Measurements from ENCODE around the gene DNAH12.
"Not testable (repeated sequence)": the region's sequence is repeated elsewhere in the genome, so short reads cannot be mapped to it uniquely, and the experiment has no call there.

The DNAH12 gene

GRCh38 chr3:57397175-57398026 is 146.7 kb downstream of the DNAH12 start:
- DNase-seq = peak; percentile 41 to 45

DNA sequence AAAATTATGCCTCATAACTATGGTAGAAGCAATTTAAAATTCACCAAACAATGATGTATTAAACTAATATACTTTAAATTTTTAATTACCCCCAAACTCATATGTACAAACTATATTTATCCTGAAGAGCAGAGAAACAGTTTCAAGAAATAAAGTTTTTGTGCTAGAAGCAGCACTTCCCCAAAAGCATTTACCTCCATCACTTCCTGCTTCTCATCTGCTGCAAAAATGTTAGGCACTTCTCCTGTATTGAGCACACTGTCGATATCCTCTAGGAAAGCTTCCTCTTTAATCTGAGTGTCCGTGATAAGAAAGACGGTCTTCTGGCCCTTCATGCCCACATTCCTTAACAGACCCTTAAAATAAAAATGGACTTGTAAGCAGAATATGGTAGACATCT is 150.2 kb downstream of the DNAH12 start:
- DNase-seq = no peak

GRCh38 chr3:57391767-57392166 is 152.4 kb downstream of the DNAH12 start:
- DNase-seq = no peak

GRCh38 chr3:57389271-57389670 is 154.9 kb downstream of the DNAH12 start:
- no peak for DNase-seq

GRCh38 chr3:57386307-57386706 is 157.8 kb downstream of the DNAH12 start:
- no peak for DNase-seq

GRCh38 chr3:57385498-57385897 is 158.6 kb downstream of the DNAH12 start:
- no peak for DNase-seq

- no peak for DNase-seq
These were observed 160.3 kb downstream of the DNAH12 start for GRCh38 chr3:57383838-57384237.

DNA sequence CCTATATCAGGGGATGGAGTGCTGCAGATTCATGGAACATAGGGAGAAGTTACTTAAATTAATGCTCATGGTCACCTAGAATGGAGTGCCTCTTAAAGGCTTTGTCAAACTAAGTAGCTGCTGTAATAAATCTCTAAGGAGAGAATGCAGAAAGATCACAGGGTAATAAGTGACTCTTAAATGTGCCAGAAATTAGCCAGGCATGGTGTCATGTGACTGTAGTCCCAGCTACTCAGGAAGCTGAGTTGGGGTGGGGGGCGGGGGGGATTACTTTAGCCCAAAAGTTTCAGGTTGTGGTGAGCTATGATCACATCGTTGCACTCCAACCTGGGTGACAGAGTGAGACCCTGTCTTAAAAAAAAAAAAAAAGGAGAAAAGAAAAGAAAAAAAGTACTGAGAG is 160.7 kb downstream of the DNAH12 start:
- DNase-seq = no peak

DNA sequence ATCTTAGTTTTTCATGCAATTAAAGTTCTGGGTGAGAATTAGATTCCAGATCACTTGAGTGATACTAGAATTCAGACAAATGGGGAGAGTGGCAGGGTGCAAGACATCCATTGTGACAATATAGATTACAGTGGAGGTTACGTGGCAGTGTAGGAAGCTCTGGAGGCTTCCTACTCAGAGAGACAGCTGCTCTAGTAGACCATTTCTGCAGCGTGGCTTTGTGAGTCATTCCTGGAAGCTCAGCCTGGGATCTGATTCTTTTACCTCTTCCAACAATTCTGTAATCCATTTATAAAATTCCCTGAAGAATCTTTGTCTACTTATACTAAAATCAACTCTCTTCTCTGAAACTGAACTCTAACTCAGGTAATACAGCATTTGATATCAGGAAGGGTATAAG is 161.2 kb downstream of the DNAH12 start:
- no peak for DNase-seq

- no peak for DNase-seq
These were observed 173.8 kb downstream of the DNAH12 start for GRCh38 chr3:57370341-57370740.

- DNase-seq = not testable (repeated sequence)
These were observed 179.1 kb downstream of the DNAH12 start for GRCh38 chr3:57365089-57365488.

- DNase-seq = not testable (repeated sequence)
These were observed 187.9 kb downstream of the DNAH12 start for GRCh38 chr3:57356275-57356674.

DNA sequence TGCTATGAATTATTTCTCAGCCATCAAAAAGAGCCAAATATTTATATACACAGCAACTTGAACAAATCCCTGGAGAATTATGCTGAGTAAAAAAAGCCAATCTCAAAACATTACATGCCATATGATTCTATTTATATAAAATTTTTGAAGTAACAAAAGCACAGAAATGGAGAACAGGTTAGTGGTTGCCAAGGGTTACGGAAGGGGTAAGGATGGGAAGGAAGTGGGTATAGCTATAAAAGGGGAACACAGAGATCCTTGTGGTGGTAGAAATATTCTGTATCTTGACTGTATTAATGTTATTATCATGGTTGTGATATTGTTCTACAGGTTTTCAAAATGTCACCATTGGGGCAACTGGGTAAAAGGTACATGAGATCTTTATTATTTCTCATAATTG is 189.4 kb downstream of the DNAH12 start:
- no peak for DNase-seq

GRCh38 chr3:57350271-57350670 is 193.9 kb downstream of the DNAH12 start:
- no peak for DNase-seq

DNA sequence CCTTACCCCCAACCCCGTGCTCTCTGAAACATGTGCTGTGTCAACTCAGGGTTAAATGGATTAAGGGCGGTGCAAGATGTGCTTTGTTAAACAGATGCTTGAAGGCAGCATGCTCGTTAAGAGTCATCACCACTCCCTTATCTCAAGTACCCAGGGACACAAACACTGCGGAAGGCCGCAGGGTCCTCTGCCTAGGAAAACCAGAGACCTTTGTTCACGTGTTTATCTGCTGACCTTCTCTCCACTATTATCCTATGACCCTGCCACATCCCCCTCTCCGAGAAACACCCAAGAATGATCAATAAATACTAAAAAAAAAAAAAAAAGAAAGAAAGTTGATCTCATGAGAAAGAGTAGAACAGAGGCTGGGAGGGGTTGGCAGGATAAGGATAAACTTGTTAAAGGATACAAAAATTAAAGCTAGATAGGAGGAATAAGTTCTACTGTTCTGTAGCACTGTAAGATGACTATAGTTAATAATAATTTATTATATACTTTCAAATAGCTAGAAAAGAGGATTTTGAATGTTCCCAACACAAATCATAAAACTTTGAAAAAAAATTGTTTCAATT is 205.0 kb downstream of the DNAH12 start:
- not testable (repeated sequence) for DNase-seq

- not testable (repeated sequence) for DNase-seq
These were observed 205.7 kb downstream of the DNAH12 start for GRCh38 chr3:57338272-57339070.

- no peak for DNase-seq
These were observed 208.7 kb downstream of the DNAH12 start for GRCh38 chr3:57335283-57335938.

DNA sequence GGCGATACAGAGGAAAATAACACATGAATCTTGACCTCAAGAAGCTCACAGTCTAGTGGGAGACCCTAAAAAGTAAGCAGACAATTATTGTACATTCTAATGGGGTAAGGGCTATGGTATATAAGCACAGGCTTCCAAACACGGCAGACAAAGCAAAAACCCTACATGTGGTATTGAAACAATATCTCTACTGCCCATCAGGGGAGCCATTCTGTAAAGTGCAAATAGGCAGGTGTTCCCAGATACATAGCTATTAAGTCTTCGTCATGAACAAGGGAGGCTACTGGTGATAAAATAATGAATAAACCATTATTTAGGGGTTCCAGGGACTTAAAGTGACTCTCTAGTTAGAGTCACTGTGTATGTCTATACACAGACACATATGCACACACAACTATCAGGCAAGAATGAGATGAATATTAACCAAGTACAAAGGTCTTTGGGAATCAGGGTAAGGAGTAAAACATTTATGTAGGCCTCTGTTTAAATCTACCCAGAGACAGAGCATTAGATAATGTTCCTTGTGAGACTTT is 213.0 kb downstream of the DNAH12 start:
- no peak for DNase-seq

- DNase-seq = not testable (repeated sequence)
These were observed 217.6 kb downstream of the DNAH12 start for GRCh38 chr3:57326498-57326897.

DNA sequence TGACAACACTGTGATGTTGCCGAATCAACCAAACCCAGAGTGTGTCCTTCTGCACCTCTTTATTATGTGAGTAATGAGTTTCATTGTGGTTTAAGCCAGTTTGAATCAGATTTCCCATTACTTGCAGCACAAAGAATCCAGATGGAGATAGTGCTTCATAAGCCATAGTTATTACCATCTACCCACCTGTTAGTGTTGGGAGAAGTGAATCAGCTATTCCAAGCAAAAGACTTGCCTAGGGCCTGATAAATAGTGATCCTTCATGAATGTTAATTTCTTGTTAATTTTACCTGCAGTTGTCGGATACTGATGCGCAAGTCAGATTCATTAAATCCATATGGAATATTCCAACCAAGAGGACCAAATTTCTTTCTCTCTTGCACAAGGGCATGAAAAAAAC is 229.9 kb downstream of the DNAH12 start:
- no peak for DNase-seq

DNA sequence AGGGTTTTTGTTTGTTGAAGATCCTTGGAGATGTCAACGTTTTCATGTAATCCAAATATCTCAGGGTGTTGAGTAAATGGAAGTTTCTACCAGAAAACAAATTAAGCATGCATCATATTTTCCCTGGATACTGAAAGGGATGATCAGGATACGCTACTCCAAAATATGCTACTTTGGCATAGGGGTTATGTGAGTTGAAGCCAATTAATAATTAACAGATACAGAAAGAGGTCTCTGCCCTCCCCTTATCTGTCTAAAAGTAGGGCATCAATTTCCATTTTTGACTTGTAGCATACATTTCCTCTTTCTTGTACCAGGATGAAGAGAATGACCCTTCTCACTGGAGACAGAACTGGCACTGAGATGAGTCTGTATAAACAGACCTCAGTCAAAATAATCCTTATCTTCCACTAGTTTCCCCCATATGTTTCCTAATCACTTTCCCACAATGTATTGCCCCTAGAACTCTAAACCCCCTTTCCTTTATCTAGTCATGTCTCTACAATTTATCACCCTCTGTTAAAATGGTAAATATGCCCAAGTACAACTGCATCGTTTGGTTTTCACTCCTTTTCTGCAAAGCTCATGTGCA is 234.3 kb downstream of the DNAH12 start:
- no peak for DNase-seq

- not testable (repeated sequence) for DNase-seq
These were observed 240.6 kb downstream of the DNAH12 start for GRCh38 chr3:57303520-57303919.

All from stimulated activated CD4-positive, alpha-beta T cell treated with anti-CD3 and anti-CD28 coated beads, Interleukin-2, amount 100 ng/mL, for 48 hours (primary cell).